Mesenchymal stem cell (in vitro differentiated cells and primary cell): Measurements from ENCODE around the gene SNAP25.

ENCODE experiments used
- DNase-seq: peaks from one replicate; pipeline ENCODE4 v3.0.0-alpha.2; 2013
- H2AFZ ChIP-seq: one replicate; pipeline ENCODE4 v1.6.1; 2013; ENCODE audit warnings: low read depth, mild to moderate bottlenecking, control low read depth, inconsistent platforms, low read length, moderate library complexity
- H2AK5ac ChIP-seq: 2 replicates; pipeline ENCODE4 v1.6.1; 2013; ENCODE audit warnings: low read length, moderate library complexity, mild to moderate bottlenecking, inconsistent platforms; ENCODE audit not compliant: severe bottlenecking
- H2BK120ac ChIP-seq: one replicate; pipeline ENCODE4 v1.6.1; 2013; ENCODE audit warnings: low read depth, mild to moderate bottlenecking, inconsistent platforms, low read length, moderate library complexity
- H2BK12ac ChIP-seq, 2 experiments: one replicate each; pipeline ENCODE4 v1.6.1; 2013; ENCODE audit warnings: inconsistent platforms in 2 of 2, low read length in 2 of 2, mild to moderate bottlenecking in 2 of 2, moderate library complexity in 2 of 2, control low read depth in 1 of 2
- H2BK15ac ChIP-seq: one replicate; pipeline ENCODE4 v1.6.1; 2013; ENCODE audit warnings: mild to moderate bottlenecking, low read depth, inconsistent platforms; ENCODE audit not compliant: poor library complexity, severe bottlenecking
- H2BK5ac ChIP-seq: 2 replicates; pipeline ENCODE4 v1.6.1; 2013; ENCODE audit warnings: low read depth, mild to moderate bottlenecking, low read length, control low read depth, inconsistent platforms; ENCODE audit not compliant: poor library complexity, severe bottlenecking
- H3K14ac ChIP-seq, 2 experiments: one replicate each; pipeline ENCODE4 v1.6.1; 2013; ENCODE audit warnings: inconsistent platforms in 2 of 2, low read length in 2 of 2, control low read depth in 1 of 2, mild to moderate bottlenecking in 1 of 2, moderate library complexity in 1 of 2
- H3K18ac ChIP-seq, 2 experiments: one replicate each; pipeline ENCODE4 v1.6.1; 2013; ENCODE audit warnings: inconsistent platforms in 2 of 2, low read length in 2 of 2, control low read depth in 1 of 2, low read depth in 1 of 2, mild to moderate bottlenecking in 1 of 2
- H3K23ac ChIP-seq, 2 experiments: one replicate each; pipeline ENCODE4 v1.6.1; 2013; ENCODE audit warnings: inconsistent platforms in 2 of 2, low read length in 2 of 2, mild to moderate bottlenecking in 2 of 2, moderate library complexity in 2 of 2, control low read depth in 1 of 2
- H3K27ac ChIP-seq: 2 replicates; pipeline ENCODE4 v1.5.1; 2013; ENCODE audit warnings: mild to moderate bottlenecking, moderate library complexity, low read length, control low read depth, inconsistent platforms; ENCODE audit not compliant: poor library complexity, severe bottlenecking
- H3K27me3 ChIP-seq, 2 experiments: 2 replicates each; pipeline versions ENCODE4 v1.6.1 to v1.7.0; 2013; ENCODE audit warnings: low read length in 2 of 2, mild to moderate bottlenecking in 2 of 2, moderate library complexity in 2 of 2, control low read depth in 1 of 2, inconsistent platforms in 1 of 2; ENCODE audit not compliant: control insufficient read depth in 1 of 2, insufficient read depth in 1 of 2
- H3K36me3 ChIP-seq, 2 experiments: 2 replicates each; pipeline versions ENCODE4 v1.6.1 to v1.7.0; 2013; ENCODE audit warnings: low read length in 2 of 2, control low read depth in 1 of 2, inconsistent platforms in 1 of 2, low read depth in 1 of 2, mild to moderate bottlenecking in 1 of 2; ENCODE audit not compliant: insufficient read depth in 2 of 2, control insufficient read depth in 1 of 2
- H3K4ac ChIP-seq, 2 experiments: one replicate each; pipeline ENCODE4 v1.6.1; 2013; ENCODE audit warnings: inconsistent platforms in 2 of 2, low read length in 2 of 2, mild to moderate bottlenecking in 2 of 2, moderate library complexity in 2 of 2, control low read depth in 1 of 2, low read depth in 1 of 2
- H3K4me1 ChIP-seq: 2 replicates; pipeline ENCODE4 v1.6.1; 2013; ENCODE audit warnings: low read depth, low read length, control low read depth; ENCODE audit not compliant: control insufficient read depth, insufficient read depth
- H3K4me2 ChIP-seq: 2 replicates; pipeline ENCODE4 v1.6.1; 2013; ENCODE audit warnings: low read length, mild to moderate bottlenecking, inconsistent platforms; ENCODE audit not compliant: poor library complexity, severe bottlenecking
- H3K4me3 ChIP-seq, 2 experiments: 2 replicates each; pipeline versions ENCODE4 v1.5.1 to v1.7.0; 2013; ENCODE audit warnings: low read length in 2 of 2, mild to moderate bottlenecking in 2 of 2, control low read depth in 1 of 2, low read depth in 1 of 2; ENCODE audit not compliant: insufficient read depth in 1 of 2
- H3K79me1 ChIP-seq: replicated peaks from 2 replicates; pipeline ENCODE4 v1.6.1; 2013; ENCODE audit warnings: mild to moderate bottlenecking, control low read depth, low read length, inconsistent platforms; ENCODE audit not compliant: poor library complexity, severe bottlenecking
- H3K9ac ChIP-seq: 2 replicates; pipeline ENCODE4 v1.7.0; 2013; ENCODE audit warnings: mild to moderate bottlenecking, low read length, moderate library complexity
- H3K9me3 ChIP-seq: 2 replicates; pipeline ENCODE4 v1.7.0; 2013; ENCODE audit warnings: mild to moderate bottlenecking, low read length; ENCODE audit not compliant: control insufficient read depth
- H4K8ac ChIP-seq: one replicate; pipeline ENCODE4 v1.6.1; 2013; ENCODE audit warnings: inconsistent platforms, mild to moderate bottlenecking, low read length, moderate library complexity
- H4K91ac ChIP-seq: one replicate; pipeline ENCODE4 v1.6.1; 2013; ENCODE audit warnings: mild to moderate bottlenecking, low read length, inconsistent platforms
- WGBS: methylation state at CpG from one replicate; pipeline ENCODE4 v1.1.7; 2013; ENCODE audit warnings: mixed read lengths; 5-methylcytosine and 5-hydroxymethylcytosine counted together

SNAP25 gene

DNA sequence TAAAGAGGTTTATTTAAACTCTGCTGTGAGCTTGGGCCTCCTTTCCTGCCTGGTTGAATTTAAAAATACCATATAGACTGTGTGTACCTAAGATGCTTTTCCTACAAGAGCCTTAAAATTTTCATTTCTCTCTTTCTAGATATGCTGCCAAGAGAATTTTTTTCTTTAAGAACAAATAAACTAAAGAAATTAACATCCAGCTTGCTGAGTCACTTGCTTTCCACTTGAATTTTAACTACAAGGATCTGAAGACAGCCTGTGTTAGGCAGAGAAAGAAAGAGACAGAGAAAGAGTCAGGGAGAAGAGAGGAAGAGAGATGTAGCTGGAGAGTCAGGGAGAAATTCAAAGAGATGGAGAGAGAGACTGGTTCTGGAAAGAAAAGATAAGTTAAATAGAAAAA, 18.3 kb upstream of the SNAP25 start:
- H3K4me3 ChIP-seq = no peak overlapping the region
- no peak overlapping the region for H2AK5ac ChIP-seq
- no peak overlapping the region for H4K8ac ChIP-seq
- no peak overlapping the region for H3K27ac ChIP-seq
- no peak overlapping the region for H2BK15ac ChIP-seq
- H3K4me2 ChIP-seq = no peak overlapping the region
- H3K79me1 ChIP-seq = no peaks in the 10 kb centered on the region
- H3K18ac ChIP-seq = no peak overlapping the region
- no peak overlapping the region for H3K23ac ChIP-seq
- H4K91ac ChIP-seq = no peak overlapping the region
- H3K4ac ChIP-seq = no peak overlapping the region
- H2BK12ac ChIP-seq = no peak overlapping the region
- no peaks in the 10 kb centered on the region for H3K36me3 ChIP-seq
- H3K14ac ChIP-seq = no peak overlapping the region
- H2AFZ ChIP-seq = no peak overlapping the region
- H2BK120ac ChIP-seq = no peak overlapping the region
- no peaks in the 10 kb centered on the region for H3K27me3 ChIP-seq
- no peaks in the 10 kb centered on the region for H3K4me1 ChIP-seq
- H3K9me3 ChIP-seq = no peaks in the 10 kb centered on the region
- no peak overlapping the region for H3K9ac ChIP-seq
- no peak overlapping the region for H2BK5ac ChIP-seq
- no peak for DNase-seq

DNA sequence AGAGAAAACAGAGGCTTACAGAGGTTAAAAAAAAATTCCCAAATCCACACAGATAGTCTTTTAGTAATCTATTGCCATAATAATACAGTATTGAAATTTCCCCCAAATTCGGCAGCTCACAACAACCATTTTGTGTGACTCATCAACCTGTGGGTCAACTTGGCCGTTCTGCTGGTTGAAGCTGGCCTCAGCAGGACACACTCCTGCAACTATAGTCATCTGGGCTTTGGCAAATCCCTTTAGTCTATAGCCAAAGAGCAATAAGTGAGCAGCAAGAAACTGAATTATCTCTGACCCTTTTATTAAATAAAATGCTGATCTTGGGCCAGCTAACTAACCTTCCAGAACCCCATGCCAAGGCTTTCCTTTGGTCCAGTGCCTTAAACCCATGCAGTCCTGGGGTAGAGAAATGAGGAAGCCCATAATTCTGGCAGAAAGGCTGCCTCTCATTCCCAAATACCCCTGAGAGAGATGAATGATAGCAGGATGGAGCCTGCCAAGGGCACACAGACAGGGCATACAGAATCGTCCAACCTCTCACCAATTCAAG, 17.2 kb upstream of the SNAP25 start:
- no peak overlapping the region for H2BK120ac ChIP-seq
- no peaks in the 10 kb centered on the region for H3K36me3 ChIP-seq
- no peaks in the 10 kb centered on the region for H3K4me1 ChIP-seq
- no peak overlapping the region for H2BK15ac ChIP-seq
- H3K4ac ChIP-seq = no peak overlapping the region
- no peak overlapping the region for H2BK5ac ChIP-seq
- no peak overlapping the region for H4K8ac ChIP-seq
- H2AFZ ChIP-seq = no peak overlapping the region
- no peak overlapping the region for H3K23ac ChIP-seq
- no peaks in the 10 kb centered on the region for H3K79me1 ChIP-seq
- no peak overlapping the region for H2AK5ac ChIP-seq
- no peaks in the 10 kb centered on the region for H3K27me3 ChIP-seq
- H3K14ac ChIP-seq = no peak overlapping the region
- H3K4me3 ChIP-seq = no peak overlapping the region
- H4K91ac ChIP-seq = no peak overlapping the region
- H2BK12ac ChIP-seq = no peak overlapping the region
- H3K4me2 ChIP-seq = no peak overlapping the region
- no peak overlapping the region for H3K18ac ChIP-seq
- no peak overlapping the region for H3K9ac ChIP-seq
- H3K9me3 ChIP-seq = no peaks in the 10 kb centered on the region
- DNase-seq = no peak
- no peak overlapping the region for H3K27ac ChIP-seq
- 62% methylated on average over 3 of the region's 3 CpGs for WGBS

DNA sequence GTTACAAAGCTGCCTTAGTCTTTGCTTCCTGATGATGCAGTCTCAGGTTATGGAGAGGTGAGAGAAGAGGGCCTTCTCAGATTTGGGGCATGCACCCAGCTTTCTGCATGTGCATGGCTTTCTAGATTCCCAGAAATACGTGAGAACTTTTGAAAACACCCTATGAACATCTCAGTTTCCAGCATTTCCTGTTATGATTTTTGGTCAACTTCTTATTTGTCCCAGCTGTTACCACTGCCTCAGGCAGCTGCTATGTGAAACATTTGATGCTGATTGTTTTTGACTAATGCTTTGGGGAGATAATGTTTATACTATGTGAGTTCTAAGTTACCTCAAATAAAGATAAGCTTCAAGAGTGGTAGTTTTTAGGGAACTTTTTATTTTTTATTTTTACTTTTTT, 9.5 kb upstream of the SNAP25 start:
- H3K4ac ChIP-seq = no peak overlapping the region
- H2AK5ac ChIP-seq = no peak overlapping the region
- H3K9me3 ChIP-seq = no peaks in the 10 kb centered on the region
- no peak overlapping the region for H4K8ac ChIP-seq
- H3K4me3 ChIP-seq = no peak overlapping the region
- no peaks in the 10 kb centered on the region for H3K79me1 ChIP-seq
- no peaks in the 10 kb centered on the region for H3K36me3 ChIP-seq
- no peak overlapping the region for H3K14ac ChIP-seq
- H3K4me2 ChIP-seq = no peak overlapping the region
- no peaks in the 10 kb centered on the region for H3K4me1 ChIP-seq
- no peak overlapping the region for H3K9ac ChIP-seq
- H3K23ac ChIP-seq = no peak overlapping the region
- no peak overlapping the region for H3K27ac ChIP-seq
- peaks cover 11 to 18% of the 10 kb centered on the region in 2 experiments for H3K27me3 ChIP-seq
- H2BK5ac ChIP-seq = no peak overlapping the region
- no peak overlapping the region for H3K18ac ChIP-seq
- H2BK12ac ChIP-seq = no peak overlapping the region
- 67% methylated on average over 1 of the region's 1 CpG for WGBS
- no peak overlapping the region for H2BK120ac ChIP-seq
- no peak overlapping the region for H2BK15ac ChIP-seq
- H4K91ac ChIP-seq = no peak overlapping the region
- H2AFZ ChIP-seq = no peak overlapping the region
- DNase-seq = no peak

DNA sequence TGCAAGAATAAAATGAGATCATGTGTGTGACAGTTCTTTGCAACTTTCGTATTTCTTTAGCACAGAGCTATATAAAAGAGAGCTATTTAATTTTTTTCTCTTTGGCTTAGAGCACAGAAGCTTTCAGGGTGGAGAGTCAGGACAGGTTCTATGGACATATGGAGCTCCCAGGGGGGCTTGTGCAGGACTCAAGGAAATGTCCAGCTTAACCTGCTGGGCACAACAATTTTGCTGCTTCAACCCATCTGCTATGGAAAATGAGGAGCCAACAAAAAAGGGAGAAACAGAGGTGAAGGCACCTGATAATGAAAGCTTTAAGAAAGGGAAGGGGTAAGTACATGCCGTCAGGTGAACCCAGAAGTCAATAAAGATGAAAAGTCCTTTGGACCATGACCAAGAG, 5.1 kb upstream of the SNAP25 start:
- Histone ChIP-seq H3K79me1 (no peaks in the 10 kb centered on the region), H2BK5ac (no peak overlapping the region)

More for the DNA sequence above, 5.1 kb upstream of the SNAP25 start:
- no peak for DNase-seq
- Histone ChIP-seq H3K14ac (no peak overlapping the region), H2BK15ac (no peak overlapping the region), H3K27me3 (peaks cover 25 to 42% of the 10 kb centered on the region in 2 experiments), H4K91ac (no peak overlapping the region), H2BK120ac (no peak overlapping the region), H3K4ac (no peak overlapping the region), H2AK5ac (no peak overlapping the region), H3K27ac (no peak overlapping the region), H3K9me3 (no peaks in the 10 kb centered on the region), H3K9ac (no peak overlapping the region), H3K4me3 (no peak overlapping the region), H3K18ac (no peak overlapping the region), H3K4me1 (peaks cover 8% of the 10 kb centered on the region), H3K4me2 (no peak overlapping the region), H2BK12ac (no peak overlapping the region), H4K8ac (no peak overlapping the region), H3K23ac (no peak overlapping the region), H3K36me3 (no peaks in the 10 kb centered on the region), H2AFZ (no peak overlapping the region)
- 78% methylated on average over 2 of the region's 2 CpGs for WGBS
